Activated CD4-positive, alpha-beta T cell treated with anti-CD3 and anti-CD28 coated beads, Interleukin-2, amount 50 U/mL, for 16 hours (primary cell): Measurements from ENCODE around the gene BMP7.

ENCODE experiments used
- DNase-seq: peaks from one replicate; pipeline ENCODE4 v3.0.0-alpha.2; 2020

Gene BMP7

DNA sequence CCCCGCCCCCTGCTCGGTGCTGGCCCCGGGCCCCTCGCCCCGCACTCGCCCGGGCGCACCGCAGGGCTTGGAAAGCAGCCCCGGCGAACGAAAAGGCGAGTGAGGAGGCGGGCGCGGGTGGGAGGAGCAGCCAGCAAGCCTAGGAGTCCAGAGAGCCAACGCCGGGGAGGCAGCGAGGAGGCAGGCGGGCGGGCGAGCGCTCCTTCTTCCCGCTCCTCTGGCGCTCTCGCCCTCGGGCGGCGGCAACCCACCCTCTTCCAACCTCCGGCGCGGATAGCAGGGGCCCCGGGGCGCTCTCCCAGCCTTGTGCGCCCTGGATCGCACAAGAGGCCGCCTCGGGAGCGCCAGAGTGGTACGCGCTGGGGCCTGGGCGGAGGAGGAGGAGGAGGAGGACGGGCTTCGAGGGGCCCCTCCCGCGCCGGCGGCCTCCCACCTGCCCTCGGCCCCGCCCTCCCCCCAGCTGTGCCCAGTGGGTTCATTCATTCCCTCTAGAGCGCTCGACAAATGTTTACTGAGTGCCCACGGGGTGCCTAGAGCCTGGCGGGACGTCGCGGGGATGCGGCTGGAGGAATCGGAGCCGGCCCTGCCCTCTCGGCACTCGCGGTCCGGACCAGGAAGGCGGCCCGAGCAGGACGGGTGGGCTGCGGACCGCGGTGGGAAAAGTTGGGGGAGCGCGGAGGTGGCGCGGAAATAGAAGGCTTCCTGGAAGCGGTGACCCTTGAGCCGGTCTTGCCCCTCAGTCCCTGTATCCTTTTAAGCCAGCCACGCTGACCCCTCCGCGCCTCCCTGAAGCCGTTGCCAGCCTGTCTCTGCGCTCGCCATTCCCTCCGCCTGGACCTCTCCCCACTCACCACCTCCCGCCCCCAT lies at the start of gene BMP7:
TSS of gene BMP7 (minus strand) at position 351 of the 867 bp plus-strand sequence. CDS start 519 bp downstream, outside the sequence.
- DNase-seq, result no peak

DNA sequence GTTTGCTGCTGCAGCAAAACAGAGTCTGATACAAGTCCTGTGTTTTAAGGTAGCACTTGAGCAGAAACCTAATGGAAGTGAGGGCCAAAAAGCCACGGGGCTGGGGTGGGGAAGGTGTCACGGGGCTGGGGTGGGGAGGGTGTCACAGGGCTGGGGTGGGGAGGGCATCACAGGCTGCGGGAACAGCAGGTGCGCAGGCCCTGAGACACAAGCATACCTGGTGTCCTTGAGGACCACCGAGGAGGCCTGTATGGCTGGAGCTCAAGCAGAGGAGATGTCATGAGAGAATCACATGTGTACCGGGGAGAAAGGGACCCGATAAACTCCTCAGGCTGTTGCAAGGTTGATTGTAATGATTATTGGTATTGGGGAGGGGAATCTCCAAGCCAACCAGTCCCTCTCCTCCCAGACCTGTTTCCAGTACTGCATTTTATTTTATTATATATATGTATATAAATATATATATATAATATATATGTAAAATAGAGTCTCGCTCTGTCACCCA lies 49.6 kb upstream of the BMP7 start:
- DNase-seq, result no peak

DNA sequence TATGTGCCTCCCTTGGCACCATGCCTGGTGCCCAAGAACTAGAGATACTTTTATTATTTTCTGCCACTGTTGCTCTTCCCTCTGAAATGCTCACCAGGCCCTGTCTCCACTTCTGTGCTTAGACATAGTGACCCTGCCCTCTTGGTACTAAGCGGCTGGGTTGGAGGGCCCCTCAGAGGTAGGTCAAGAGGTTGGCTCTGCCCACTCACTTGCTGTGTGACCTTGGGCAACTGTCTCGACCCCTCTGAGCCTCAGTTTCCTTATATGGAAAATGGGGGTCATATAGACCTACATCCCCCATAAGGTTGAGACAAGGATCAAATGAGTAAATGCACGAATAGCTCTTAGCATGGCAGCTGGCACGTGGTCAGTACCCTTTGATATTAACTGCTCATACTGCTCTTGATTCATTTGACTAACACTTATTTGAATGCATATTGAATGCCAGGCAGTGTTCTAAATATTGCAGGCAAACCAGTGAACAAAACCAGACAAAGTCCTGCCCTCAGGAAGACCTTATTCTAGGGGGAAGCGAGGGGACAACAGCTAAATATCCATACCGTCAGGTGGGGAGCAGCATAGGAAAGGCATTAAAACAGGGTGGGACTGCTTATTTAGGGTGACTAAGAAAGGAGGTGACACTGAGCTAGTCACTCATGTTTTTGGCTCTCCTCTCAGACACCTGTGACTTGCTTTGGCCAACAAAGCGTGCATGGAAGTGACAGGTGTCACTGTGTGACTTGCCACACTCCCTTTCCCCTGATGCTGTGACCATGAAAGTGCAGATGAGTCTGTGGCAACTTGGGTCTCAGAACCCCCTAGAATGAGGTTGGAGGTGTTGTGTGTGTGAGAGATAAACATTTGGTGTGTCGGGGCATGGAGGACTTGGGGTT lies 48.9 kb upstream of the BMP7 start:
- DNase-seq, result no peak

DNA sequence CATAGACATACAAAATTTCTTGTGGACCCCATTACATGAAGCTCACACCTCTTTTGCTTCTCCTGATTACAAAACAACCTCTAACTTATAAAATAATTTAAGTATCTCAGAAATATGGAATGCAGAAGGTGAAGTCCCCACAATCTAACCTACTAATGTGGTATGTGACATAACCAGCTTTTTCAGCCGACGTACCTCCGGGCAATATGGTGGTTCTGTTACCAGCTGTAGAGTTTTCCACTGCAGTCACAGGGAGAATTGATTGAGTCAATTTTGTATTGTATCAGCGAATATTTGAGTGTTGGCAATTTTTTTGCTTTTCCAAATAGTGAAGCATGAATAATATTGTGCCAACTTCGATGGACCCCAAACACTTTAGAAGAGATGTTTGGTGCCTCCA lies 47.5 kb upstream of the BMP7 start:
- DNase-seq, result no peak

DNA sequence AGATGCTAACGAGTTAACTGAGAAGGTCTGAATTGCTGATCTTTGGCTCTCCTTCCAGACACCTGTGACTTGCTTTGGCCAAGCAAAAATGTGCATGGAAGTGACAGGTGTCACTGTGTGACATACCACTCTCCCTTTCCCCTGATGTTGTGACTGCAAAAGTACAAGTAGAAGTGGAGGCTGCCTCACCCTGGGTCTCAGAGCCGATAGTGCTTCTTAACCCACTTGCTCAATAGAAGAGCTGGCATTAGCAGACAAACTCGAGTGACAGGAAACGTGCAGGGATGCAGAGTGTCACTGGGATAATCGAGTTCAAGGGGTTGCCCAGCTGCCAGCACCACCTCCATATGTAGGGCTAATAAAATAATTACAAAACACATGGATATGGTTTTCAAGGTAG lies 46.8 kb upstream of the BMP7 start:
- DNase-seq, result no peak

DNA sequence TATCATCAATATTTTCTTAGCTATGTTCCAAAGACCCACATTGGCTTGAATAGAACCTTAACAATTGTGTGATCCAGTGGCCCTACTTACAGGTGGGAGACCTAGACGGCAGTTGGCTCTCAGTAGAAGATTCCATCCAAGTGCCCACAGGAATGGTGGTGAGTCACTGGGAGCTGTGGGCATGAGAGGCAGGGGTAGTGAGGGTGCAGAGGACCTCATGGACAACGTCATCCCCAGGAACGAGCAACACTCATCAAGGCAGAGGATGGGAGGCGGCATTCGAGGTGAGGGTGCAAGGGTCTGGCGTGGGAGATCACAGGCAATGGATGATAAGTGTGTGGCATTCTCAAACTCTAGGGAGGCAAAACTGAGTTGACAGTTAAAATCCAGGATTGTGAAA lies 45.7 kb upstream of the BMP7 start:
- no peak for DNase-seq

DNA sequence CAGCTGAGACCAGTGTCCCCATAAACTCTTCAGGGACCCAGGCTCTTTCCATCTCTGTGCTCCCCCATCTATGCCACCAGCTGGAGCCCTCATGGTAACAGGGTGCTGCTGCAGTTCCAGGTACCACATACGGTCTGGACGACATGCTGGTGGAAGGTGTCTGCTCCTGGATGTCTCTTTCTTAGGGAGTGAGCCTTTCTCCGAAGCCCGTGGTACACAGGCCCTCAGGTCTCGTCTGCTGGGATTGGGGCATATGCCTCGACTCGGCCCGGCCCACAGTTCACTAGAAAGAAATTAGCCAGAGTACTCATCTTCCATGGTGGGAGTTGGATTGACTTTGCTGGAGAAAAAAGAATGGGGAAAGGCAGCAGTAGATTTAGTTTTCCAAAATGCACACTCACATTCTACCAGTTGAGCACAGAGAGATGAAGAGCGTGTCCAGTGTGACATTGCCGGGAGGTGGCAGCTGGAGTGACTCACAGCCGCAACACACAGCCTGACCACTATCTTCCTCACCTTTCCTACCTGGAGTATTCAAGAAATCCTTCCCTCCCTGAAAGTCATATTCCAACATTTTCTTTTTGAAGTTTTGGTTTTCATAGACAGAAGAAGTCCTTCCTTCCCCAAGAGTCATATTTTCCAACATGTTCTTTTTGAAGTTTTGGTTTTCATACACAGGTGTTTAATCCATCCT lies 44.5 kb upstream of the BMP7 start:
- DNase-seq, result no peak

DNA sequence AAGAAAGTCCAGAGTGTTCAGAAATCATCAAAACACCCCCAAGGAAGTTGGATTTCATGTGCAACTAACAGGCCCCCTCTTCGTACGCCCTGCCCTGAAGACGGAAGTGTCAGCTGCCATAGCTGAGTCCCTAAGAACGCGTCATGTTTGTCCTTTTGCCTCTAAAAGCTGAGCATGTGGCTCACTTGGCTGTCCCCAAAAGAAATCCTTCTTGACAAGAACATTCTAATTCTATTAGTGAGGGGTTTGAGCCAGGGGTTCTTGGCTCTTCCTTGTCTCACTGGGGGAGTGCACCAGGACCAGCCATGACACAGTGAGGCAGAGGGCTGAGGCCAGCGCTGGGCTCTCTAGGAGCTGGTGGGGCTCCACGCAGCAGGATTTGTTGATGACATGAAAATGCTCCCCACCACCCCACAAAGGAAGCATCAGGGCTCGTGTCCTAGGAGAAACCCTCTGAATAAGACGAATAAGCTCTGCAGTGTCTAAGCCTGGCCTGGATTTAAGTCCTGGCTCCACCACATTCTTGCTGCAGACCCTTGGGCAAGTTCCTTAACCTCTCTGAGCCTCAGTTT lies 43.2 kb upstream of the BMP7 start:
- no peak for DNase-seq

DNA sequence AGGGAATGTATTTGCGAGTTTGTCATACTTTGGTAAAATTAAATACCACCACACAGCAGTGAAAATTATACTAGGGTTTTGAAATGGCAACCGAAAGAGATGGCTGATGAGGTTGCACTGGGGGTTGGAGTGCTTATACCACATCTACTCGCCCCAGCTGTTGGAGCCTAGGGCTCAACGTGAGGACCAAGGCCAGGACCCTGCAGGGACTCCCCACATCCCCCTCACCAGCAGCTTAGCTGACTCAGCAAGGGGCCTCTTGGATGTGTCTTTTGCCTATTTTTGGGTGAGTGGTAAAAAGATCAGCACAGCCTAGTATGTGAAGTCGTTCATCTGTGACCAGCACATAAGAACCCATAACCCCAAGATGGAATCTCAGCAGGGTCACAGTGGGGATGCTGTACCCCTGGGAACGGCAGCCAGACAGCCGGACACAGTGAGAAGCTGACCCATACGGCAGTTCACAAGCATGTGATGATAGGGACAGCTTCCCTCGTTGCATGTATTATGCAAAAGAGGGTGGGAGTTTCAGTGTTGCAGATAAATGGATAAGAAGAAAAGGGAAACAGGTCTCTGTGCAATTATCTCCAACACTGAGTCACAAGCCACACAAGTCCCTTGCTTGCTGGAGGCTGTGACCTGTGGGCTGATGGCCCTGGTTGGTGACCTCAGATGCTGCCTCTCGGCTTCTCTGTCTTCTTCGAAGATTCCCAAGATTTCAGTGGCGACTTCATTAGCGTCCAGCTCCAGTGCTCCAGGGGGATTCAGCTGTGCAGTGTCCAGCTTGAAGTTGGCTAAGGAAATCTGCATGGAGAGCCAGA lies 42.2 kb upstream of the BMP7 start:
- DNase-seq, result no peak

DNA sequence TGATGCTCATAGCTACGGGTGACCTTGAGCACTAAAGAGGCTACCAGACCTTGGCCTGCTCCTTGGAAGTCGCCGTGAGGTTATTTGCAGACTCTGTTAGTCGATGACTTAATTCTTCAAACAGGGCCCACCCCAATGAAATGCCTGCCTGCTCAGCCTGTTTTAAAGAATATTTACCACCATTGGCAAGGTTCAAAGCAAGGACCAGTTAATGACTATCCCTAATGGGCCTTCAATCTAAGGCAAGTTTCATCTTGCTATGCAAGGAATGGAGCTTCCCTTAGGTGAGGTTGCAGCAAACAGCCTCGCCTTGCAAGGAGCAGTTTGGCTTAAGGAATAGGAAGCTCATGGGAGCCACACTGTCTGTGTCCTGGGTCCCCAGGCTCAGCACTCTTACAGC lies 40.3 kb upstream of the BMP7 start:
- DNase-seq, result no peak

DNA sequence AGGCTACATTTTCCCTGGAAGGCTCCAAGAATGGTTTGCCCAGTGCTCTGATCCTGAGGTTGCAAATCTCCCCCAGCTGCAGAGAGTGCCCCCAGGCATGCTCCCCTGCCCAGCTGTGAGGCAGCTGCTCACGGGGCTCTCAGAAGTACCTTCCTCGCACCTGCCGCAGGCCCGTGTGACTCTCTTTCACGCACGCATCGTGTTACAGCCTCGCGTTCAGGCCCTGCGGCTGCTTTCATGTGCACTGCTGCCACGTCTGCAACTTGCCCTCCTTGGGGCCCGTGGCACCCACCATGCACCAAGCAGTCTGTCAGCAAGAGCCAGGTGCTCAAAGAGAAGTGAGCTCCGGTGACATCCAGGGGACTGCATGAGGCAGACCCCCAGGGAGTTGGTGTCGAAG lies 34.6 kb upstream of the BMP7 start:
- no peak for DNase-seq

DNA sequence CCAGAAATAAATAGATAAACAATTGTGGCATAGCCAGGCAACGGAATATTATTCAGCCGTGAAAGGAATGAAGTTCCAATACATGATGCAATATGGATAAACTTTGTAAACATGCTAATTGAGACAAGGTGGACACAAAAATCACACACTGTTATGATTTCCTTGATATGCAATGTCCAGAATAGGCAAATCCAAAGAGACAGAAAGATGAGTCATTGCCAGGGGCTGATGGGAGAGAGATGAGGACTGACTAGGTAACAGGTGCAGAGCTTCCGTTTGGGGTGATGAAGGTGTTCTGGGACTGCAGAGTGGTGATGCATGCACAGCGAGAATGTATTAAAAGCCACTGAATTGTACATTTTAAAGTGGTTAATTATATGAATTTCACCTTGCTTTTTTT lies 32.0 kb upstream of the BMP7 start:
- DNase-seq, result no peak

DNA sequence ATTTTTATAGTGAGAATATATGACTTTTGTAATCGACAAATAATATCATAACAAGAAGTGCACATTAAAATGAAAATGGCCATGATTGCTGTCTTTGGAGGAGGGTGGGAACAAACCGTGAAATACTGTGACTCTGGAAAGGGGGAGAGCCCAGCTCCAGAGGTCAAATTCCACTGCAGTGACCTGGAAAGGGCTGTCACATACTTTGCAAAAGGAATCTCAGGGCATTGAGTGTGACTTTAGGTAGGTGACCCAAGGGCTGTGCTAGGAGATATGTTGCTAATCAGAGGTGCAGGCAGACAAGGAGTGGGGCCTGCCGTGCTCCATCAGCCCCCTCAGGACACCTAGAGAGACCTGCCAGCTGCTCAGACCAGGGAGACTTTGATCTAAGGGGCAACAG lies 28.1 kb upstream of the BMP7 start:
- DNase-seq, result no peak

DNA sequence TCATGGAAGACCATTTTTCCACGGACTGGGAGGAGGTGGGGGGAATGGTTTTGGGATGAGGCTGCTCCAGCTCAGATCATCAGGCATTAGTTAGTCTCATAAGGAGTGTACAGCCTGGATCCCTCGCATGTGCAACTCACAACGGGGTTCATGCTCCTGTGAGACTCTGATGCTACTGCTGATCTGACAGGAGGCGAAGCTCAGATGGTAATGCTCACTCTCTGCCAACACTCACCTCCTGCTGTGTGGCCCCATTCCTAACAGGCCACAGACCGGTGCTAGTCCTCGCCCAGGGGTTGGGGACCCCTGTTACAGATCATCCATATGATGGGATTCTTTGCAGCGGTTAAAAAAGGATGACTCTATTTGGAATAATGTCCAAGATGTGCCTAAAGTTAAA lies 27.6 kb upstream of the BMP7 start:
- no peak for DNase-seq

DNA sequence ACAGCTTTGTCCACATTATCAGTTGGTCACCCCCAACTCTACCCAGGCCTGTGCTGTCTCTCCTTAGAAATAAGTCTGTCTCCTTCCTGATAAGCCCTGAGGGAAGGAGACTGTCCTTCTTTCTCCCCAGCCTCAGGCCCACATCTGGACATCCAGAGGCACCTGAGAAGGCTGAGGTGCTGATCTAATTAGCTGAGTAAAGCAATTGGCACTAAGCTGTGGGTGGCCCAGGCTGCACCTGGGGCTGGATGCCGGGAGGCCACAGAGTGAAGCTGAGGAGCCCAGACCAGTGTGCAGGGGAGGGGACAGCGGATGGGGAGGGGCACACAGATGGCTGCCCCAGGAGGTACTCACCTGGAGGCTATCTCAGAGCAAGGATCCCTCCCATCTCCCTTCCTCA lies 26.2 kb upstream of the BMP7 start:
- no peak for DNase-seq

DNA sequence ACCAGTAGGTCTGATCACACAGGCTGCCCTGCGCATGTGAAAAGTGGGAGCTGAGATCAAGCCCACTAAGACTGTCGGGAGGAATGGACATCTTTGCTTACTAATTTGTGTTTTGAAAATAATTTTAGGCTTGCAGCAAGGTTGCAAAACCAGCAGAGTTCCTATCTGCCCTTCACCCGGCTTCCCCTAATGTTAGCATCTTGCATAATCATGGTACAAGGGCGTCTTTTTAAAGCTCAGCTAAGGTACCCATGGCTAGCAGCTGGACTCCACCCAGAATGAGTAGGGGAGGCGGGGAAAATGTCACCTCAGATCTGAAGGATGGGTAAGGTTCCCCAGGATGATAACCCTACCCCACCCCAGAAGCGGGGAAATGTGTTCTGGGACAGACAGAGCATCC lies 25.3 kb upstream of the BMP7 start:
- DNase-seq, result no peak

DNA sequence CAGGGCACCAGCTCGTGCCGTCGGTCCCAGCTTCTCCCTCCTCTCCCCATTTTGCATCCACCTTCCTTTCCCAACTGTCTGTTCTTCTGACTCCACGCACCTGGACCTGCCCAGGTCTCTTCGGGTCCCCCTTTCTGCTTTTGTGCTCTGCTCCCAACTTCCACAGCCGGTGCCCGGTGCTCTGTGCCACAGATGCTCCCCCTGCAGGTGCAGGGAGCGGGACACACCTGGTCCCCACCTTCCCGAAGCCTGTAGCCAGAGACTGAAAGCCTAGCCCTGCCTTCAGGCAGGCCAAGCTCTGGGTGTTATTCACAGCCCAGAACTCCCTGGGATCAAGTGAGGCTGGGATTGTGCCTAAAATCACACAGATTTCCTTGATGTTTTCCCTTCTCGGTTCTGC lies 24.6 kb upstream of the BMP7 start:
- no peak for DNase-seq

DNA sequence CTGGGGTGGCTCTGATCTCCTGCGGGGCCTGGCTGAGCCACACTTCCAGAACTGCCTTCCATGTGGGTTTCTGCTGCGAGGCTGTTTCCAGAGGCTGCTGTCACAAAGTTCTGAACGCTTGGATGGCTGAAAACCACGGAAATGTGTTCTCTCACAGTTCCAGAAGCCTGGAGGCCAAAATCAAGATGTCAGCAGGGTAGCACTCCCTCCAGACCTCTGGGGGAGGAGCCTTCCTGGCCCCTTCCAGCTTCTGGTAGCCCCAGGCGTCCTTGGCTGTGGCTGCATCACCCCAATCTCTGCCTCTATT lies 23.7 kb upstream of the BMP7 start:
- DNase-seq, result no peak

DNA sequence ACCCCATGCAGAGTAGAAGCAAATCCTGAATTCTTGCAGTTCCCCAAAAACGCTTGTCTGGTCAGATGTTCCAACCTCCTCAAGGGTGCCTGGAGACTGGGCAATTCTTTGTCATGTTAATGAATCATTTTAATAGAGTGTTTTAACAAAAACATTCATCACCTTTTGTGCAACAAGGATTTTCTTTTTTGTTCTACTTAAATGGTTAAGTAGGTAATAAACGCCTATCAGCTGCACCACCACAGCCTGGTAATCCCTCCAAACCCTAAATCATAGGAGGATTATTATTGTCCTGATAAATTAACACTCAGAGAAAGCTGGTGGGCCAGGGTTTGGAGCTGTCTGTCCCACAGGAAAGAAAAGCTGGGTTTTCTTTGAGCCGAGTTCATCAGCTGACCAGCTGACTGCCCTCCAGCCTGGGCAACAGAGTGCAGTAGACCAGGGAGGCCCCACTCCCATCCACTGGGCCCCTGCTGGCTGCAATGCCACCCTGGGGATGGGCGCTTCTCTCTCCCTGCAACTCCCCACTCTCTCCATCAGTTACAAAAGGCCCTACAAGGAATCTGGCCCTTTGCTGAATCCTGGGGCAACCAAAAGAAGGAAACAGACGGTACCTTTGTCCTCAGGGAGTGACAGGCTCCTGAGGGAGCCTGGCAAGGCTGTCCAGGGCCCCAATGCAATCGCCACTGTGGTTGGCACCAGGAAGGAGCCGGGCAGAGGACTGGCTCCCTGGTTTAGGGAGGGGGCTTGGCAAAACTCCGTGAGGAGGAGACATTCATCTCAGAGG lies 23.1 kb upstream of the BMP7 start:
- DNase-seq, result no peak

DNA sequence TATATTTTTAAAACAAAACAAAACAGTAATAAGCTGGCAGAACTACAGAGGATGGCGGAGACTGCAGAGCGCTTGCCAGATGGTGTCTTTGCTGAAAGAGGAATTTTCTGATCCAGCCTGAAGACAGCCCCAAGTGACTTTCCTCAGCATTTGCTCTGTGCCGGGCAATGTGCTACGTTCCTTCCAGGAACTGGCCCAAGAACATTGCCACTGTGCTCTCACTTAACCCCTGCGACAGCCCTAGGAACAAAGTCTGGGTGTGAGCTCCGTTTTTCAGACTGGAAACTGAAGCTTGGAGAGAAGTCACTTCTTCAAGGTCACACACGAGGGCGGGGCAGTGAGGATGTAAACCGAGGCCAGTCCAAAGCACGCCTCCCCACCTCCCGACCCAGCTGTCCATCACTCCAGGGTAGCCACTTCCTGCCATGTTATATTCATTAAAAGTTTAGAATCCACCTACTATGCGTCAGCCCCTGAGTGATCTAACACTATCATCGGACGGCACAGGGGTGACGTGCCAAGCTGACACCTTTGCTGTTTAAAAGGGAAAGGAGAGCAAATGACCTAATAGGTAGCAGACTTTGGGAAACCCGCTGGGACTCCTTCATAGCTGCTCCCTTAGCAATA lies 22.3 kb upstream of the BMP7 start:
- no peak for DNase-seq

DNA sequence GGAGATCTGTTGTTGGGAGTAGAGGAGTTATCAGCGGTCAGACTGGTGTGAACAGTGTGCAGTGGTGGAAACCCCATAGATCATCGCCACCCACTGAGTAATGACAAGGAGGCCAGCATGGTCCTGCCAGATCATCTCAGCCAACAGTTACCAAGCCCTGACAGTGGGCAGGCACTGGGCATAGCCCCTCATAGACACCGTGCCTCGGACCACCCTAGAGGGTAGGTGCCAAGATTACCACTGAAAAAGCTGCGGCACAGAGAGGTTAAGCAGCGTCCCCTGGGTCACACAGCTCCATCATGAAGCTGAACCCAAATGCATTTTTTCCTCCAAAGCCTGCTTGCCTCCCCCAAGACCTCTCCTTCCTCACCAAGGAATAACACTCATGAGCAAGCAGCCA lies 21.5 kb upstream of the BMP7 start:
- no peak for DNase-seq
